Fibroblast of lung (primary cell): ENCODE measurements around the gene CLSTN1. TPM values are rescaled to one million over a fixed set of nuclear protein-coding genes. Genes with fewer than 3 reads are reported as not detected.
A peak's percentile ranks its signal among the peaks of the same experiment; 100 is the strongest.

Experiments used
- DNase-seq, 2 donors: peaks; one replicate each; pipeline versions ENCODE4 v3.0.0 to v3.0.0-alpha.2; 2010; ENCODE audit warnings: low read depth in 2 of 2
- H2AFZ ChIP-seq: 2 replicates; pipeline ENCODE4 v1.5.1; 2012; ENCODE audit warnings: low read length, control low read depth, inconsistent platforms
- H3K27ac ChIP-seq: 2 replicates; pipeline ENCODE4 v1.5.1; 2011; ENCODE audit warnings: low read length, control low read depth; ENCODE audit not compliant: insufficient read depth
- H3K27me3 ChIP-seq: 2 replicates; pipeline ENCODE4 v1.5.1; 2011; ENCODE audit warnings: mild to moderate bottlenecking, low read length; ENCODE audit not compliant: control insufficient read depth, insufficient read depth
- H3K36me3 ChIP-seq: 2 replicates; pipeline ENCODE4 v1.5.1; 2011; ENCODE audit warnings: low read length; ENCODE audit not compliant: control insufficient read depth, insufficient read depth
- H3K4me1 ChIP-seq: 2 replicates; pipeline ENCODE4 v1.5.1; 2011; ENCODE audit warnings: low read length; ENCODE audit not compliant: control insufficient read depth, insufficient read depth; ENCODE audit errors: extremely low read depth
- H3K4me2 ChIP-seq: 2 replicates; pipeline ENCODE4 v1.5.1; 2011; ENCODE audit warnings: low read length, control low read depth; ENCODE audit not compliant: insufficient read depth; ENCODE audit errors: extremely low read depth
- H3K4me3 ChIP-seq, 4 experiments: fragments of 200-600 bp in 1 of 4; sonication (generic) in 1 of 4; replicated peaks in 1 of 4; 2 replicates each; pipeline ENCODE4 v1.5.1; 2011 to 2016; ENCODE audit warnings: low read length in 4 of 4, low read depth in 3 of 4, mild to moderate bottlenecking in 3 of 4, control low read depth in 2 of 4, inconsistent platforms in 1 of 4, mixed read lengths in 1 of 4; ENCODE audit not compliant: insufficient read depth in 1 of 4; ENCODE audit errors: control extremely low read depth in 1 of 4
- H3K79me2 ChIP-seq: 2 replicates; pipeline ENCODE4 v1.5.1; 2012; ENCODE audit warnings: mild to moderate bottlenecking, low read length, inconsistent platforms; ENCODE audit not compliant: control insufficient read depth, insufficient read depth
- H3K9ac ChIP-seq: 2 replicates; pipeline ENCODE4 v1.5.1; 2011; ENCODE audit warnings: mild to moderate bottlenecking, low read length, control low read depth; ENCODE audit not compliant: insufficient read depth
- H3K9me3 ChIP-seq: 2 replicates; pipeline ENCODE4 v1.5.1; 2012; ENCODE audit warnings: low read depth, low read length; ENCODE audit not compliant: control insufficient read depth, insufficient read depth
- H4K20me1 ChIP-seq: 2 replicates; pipeline ENCODE4 v1.5.1; 2011; ENCODE audit warnings: low read length; ENCODE audit not compliant: control insufficient read depth, insufficient read depth; ENCODE audit errors: extremely low read depth
- CTCF ChIP-seq, 2 donors: IDR thresholded peaks in 1 of 2; conservative IDR thresholded peaks in 1 of 2; 1 replicate in 1 of 2; 2 replicates in 1 of 2; pipeline ENCODE4 v1.5.1; 2011 to 2012; ENCODE audit warnings: low read length in 2 of 2, control low read depth in 1 of 2, inconsistent platforms in 1 of 2, low read depth in 1 of 2, mild to moderate bottlenecking in 1 of 2
- EZH2 ChIP-seq: IDR thresholded peaks from 2 replicates; pipeline ENCODE4 v1.5.1; 2012; ENCODE audit warnings: low read length, control low read depth, mild to moderate bottlenecking; ENCODE audit errors: missing control alignments
- polyA plus RNA-seq, 2 donors: library from polyadenylated mRNA; depleted of rRNA in 1 of 2; stranded (reverse) in 1 of 2; unstranded in 1 of 2; fragments of >200 nt; gene quantifications; 2 replicates each; pipeline ENCODE4 v1.2.1, GENCODE V29; 2011 to 2012; ENCODE audit warnings: missing spikeins in 1 of 2
- total RNA-seq: library from RNA; depleted of rRNA; stranded (reverse); fragments of >200 nt; gene quantifications from 2 replicates; pipeline ENCODE4 v1.2.1, GENCODE V29; 2014

Gene CLSTN1
- total and polyA plus RNA-seq, 2 donors (not counting 1 experiment from before 2014, with no cell fraction given): 57.4 to 115 TPM

GRCh38 chr1:9703681-9704080 is 120.1 kb downstream of the CLSTN1 start:
- Histone ChIP-seq H2AFZ (no peak overlapping the region), H3K9me3 (no peaks in the 10 kb centered on the region), H3K27me3 (no peaks in the 10 kb centered on the region), H3K9ac (no peak overlapping the region), H3K79me2 (no peaks in the 10 kb centered on the region), H3K27ac (no peak overlapping the region), H3K36me3 (no peaks in the 10 kb centered on the region), H3K4me2 (no peak overlapping the region), H4K20me1 (no peaks in the 10 kb centered on the region), H3K4me3 (no peak overlapping the region), H3K4me1 (peaks cover 7% of the 10 kb centered on the region)
- TF ChIP-seq CTCF (conservative IDR thresholded peaks at IDR 0.05 in 1 of 2, IDR thresholded peaks at IDR 0.05 in 1 of 2; ENCODE audit: low read depth in 1 of 2, low read length in 2 of 2) (no peak), EZH2 (no peak)
- DNase-seq: no peak

DNA sequence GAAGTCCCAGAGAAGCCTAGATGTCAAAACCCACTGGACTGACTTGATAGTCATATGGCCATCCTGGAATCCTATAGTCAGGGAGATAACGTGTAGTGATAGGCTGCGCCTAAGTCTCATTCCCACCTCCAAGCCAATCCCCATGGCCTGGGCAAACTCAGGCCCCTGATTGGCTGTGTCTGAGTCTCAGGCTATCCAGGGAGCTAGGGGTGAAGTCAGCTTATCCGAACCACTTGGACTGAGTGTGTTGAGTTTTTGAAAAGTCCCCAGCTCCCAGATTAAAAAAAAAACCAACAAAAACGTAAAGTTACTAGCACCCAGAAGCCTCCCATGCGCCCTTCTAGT is 120.6 kb downstream of the CLSTN1 start:
- Histone ChIP-seq H3K4me1 (peaks cover 7% of the 10 kb centered on the region), H3K9ac (no peak overlapping the region), H2AFZ (no peak overlapping the region)

DNA sequence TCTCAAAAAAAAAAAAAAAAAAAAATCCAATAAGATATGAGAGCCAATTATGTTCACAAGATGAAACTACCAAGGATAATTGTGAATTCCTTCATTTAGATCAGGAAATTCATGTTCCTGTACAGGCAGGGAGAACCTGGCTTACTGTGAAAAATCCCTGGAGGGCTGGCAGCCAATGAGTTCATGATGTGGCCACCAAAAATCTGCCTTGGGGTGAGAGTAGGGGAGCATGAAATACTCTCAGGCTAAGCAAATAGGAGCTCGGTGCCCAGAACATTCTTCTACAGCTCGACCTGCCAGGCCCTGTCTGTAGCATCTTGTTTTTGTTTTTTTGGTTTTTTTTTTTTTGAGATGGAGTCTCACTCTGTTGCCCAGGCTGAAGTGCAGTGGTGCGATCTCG is 122.1 kb downstream of the CLSTN1 start:
- no peaks in the 10 kb centered on the region for H3K79me2 ChIP-seq
- H3K27me3 ChIP-seq: no peaks in the 10 kb centered on the region
- no peak overlapping the region for H3K4me3 ChIP-seq
- no peaks in the 10 kb centered on the region for H4K20me1 ChIP-seq
- H2AFZ ChIP-seq: no peak overlapping the region
- no peak overlapping the region for H3K9ac ChIP-seq
- H3K36me3 ChIP-seq: no peaks in the 10 kb centered on the region
- peak in 1 of 2 donors; percentile 27 for DNase-seq
- no peak overlapping the region for H3K4me2 ChIP-seq
- H3K9me3 ChIP-seq: no peaks in the 10 kb centered on the region
- TF ChIP-seq CTCF (conservative IDR thresholded peaks at IDR 0.05 in 1 of 2, IDR thresholded peaks at IDR 0.05 in 1 of 2; ENCODE audit: low read depth in 1 of 2, low read length in 2 of 2) (no peak), EZH2 (no peak)
- no peak overlapping the region for H3K27ac ChIP-seq
- peaks cover 7% of the 10 kb centered on the region for H3K4me1 ChIP-seq

More for the DNA sequence above, 120.6 kb downstream of the CLSTN1 start:
- H3K9me3 ChIP-seq: no peaks in the 10 kb centered on the region
- H4K20me1 ChIP-seq: no peaks in the 10 kb centered on the region
- no peak for DNase-seq
- no peak overlapping the region for H3K27ac ChIP-seq
- H3K36me3 ChIP-seq: no peaks in the 10 kb centered on the region
- H3K4me3 ChIP-seq: no peak overlapping the region
- no peak overlapping the region for H3K4me2 ChIP-seq
- TF ChIP-seq CTCF (conservative IDR thresholded peaks at IDR 0.05 in 1 of 2, IDR thresholded peaks at IDR 0.05 in 1 of 2; ENCODE audit: low read depth in 1 of 2, low read length in 2 of 2) (no peak), EZH2 (no peak)
- no peaks in the 10 kb centered on the region for H3K79me2 ChIP-seq
- H3K27me3 ChIP-seq: no peaks in the 10 kb centered on the region
